ENCODE results near the gene TAF3.

TAF3 gene

DNA sequence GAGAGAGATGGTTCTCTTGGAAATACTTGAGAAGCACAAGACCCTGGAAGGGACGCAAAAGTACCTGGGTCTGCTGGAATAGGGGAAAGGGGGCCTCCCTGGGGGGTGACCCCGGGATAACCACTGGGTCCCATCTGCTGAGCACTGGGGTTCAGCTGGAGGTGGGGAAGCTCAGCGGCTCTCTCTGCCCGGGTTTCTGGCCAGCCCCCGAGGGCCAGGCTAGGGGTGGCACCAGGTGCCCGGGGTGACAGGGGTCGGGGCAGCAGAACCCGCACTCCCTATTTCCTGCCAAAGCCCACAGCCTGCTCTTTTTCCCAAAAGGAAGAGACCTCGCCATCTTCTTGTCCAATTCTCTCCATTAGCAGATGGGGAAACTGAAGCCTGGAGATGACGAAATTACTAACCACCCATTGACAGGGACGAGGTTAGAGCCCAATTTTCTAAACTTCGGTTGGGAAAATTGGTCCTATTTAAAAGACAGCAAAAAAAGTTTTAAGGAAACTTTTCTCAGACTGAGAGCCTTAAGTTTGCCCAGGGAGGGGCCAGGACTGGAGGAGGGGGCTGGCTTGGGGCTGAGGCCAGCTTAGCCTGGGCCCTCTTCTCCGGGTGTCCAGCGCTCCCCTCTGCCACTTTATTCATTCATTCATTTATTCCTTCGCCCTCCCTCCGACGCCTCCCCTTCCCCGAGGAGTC is 218.3 kb downstream of the TAF3 start:
- no peak for DNase-seq

DNA sequence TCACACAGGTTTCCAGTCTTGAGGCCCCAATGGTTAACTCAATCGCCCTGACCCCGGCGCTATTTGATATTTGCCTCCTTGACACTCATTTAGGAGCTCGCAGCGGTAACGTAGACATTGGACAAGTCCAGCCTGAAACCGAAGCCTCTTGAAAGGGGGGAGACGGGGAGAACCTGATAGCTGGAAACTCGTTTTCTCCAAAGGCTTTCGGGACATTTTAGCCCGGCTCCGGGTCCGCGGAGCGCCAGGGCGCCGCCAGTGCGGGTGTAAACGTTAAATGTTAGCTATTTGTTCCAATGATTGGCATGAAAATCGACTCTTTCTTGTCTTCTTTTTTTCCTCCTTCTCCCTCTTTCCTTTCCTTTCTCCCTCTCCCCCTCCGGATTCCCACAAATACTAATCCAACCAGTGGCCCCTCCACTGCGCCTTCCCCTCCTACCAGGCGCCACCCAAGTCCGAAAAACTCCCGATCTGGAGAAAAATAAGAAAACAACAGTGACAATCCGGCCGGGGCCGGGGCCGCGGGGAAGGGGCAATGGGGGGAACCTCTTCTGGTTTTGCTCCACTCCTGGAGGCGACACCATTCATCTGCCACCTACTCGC is 219.0 kb downstream of the TAF3 start:
- no peak for DNase-seq

DNA sequence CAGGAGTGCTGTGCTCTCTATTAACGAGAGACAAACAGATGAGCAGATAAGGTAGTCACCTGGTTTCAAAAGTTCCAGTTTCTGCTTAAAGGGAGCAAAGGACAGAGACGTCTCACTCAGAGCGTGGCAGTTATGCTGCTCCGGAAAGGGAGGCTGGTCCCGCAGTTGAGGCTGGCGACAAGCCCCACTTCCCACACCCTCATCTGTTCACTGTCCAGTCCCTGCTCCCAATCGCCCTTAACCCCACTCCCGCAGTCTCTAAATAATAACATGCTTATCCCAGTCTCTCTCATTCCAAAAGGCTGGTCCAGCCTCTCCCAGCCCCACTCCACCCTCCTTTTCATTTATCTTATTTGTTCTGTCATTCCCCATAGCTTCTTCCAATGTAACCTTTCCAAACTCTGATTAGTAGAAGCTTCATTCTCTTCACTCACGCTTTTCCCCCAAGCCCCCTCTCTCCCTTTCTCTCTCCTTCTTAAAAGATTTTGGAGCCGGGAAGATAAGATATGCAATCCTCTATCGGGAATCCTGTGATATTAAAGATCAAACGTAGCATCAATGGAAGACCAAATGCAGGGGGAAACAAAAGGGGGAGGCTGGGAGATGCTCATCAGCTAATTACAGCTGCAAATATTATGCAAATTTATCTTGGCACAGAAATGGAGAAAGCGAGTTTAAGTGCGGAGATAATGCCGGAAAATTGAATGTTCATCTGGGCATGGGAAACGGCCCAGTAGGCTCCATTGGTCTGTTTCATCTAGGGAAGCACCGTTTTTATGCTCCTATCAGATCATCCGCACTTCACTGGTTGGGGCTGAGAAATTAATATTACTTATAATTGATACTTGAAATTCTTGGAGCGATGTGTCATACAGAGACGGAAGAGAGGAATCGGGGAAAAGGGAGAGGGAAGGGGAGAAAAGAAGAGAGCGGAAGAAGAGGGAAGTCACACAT is 219.9 kb downstream of the TAF3 start:
- no peak for DNase-seq

DNA sequence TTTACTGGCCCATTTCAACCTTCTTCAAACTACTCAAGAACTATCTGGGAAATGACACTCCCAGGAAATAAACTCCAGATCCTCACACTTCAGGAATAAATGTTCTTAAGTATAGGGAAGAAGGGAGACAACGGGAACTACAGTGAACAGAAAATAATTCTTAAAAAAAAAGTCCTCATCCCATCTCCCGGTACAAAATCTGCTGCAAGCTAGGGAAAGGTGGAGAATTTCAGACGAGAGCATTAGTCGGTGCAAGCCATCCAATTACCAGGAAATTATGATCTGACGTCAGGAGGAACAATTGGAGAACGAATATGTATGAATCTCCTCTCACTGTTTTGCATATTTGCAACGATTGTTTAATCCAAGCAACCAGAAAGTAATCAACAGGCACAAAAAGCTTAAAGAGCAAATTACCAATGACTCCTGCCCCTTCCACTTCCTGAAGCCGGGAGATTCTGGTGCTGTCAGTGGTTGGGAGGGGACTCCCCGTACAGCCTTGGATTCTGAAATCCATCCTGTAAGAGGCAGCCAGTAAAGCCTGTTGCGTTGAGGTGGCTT is 221.1 kb downstream of the TAF3 start:
- DNase-seq: no peak

DNA sequence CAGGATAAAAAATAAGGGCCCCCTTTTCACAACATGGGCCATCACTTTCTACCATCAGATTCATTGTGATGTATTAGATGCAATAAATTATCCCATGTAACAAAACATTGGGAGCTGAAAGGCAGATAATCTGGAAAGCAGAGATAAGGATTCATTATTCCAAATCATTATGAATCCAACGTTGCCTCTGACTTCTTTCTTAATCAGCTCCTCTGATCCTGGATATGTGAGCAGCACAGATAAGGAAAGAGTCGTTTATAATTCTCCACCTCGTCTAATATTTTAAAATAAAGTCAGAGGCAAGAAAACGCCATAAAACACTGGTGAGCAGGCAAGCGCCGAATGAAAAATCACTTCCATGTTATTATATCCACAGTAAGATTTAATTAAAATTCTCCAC is 222.3 kb downstream of the TAF3 start:
- no peak for DNase-seq

DNA sequence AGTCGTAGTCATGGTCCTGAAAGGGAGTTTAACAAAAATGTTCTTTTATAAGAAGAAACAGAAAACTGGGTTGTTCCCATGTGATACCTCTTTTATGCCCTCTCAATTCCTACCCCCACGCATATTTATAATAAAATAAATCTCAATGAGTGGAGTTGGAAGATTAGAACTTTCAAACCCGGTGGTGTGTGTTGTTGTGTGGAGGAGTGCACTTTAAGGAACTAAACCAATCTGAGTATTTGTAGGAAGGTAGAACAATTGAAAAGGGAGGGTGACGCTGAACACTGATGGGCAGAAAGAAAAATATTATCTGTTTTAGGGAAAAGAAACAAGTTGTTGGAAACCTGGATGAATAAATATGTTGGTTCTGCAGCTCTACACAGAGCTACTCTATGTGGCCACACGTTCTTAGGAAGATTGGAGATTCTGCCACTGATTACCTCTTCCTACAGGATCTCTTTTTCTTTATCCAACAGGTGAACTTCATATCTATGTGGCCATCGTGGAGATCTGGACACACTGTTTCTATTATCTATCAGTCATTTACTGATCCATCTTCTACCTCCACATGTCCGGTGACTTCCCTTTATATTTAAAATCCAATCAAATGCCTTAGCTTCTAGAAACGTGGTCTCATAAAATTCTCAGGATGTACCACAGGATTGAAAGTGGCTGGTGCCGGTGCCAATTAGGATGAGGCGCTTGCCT is 223.1 kb downstream of the TAF3 start:
- DNase-seq: no peak

DNA sequence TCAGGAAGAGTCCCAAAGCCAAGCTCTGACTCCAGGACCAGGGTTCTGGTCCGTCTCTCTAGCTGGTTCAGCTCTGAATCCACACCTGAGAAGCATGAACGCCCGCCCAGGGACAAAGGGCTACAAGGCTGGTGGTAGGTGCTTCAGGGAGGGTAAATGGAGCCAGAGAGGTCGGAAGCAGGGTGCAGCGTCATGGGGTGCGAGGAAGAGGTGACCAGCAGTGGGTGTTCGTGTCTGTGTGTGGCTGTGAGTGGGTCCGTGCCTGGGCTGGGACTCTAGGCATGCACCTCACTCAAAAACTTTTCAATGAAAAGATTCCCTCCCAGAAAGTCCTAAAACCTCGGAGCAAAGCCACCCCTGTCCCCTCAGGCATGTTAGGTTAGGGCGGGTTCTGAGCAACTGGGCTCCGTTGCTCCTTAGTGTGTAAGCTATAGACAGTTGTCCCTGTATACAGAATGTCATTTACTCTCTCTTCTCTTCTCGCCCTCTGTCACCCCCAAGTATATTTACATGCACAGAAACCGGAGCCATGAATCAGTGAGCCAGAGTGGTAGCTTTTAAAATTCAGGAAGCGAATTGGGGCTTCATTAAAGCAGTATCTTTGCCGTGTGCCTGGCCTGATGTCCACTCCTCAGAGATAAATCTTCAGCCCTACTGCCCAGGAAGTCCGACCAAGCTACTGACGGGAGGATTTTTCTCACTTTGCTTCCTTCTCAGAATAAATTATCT is 223.9 kb downstream of the TAF3 start:
- DNase-seq: no peak

DNA sequence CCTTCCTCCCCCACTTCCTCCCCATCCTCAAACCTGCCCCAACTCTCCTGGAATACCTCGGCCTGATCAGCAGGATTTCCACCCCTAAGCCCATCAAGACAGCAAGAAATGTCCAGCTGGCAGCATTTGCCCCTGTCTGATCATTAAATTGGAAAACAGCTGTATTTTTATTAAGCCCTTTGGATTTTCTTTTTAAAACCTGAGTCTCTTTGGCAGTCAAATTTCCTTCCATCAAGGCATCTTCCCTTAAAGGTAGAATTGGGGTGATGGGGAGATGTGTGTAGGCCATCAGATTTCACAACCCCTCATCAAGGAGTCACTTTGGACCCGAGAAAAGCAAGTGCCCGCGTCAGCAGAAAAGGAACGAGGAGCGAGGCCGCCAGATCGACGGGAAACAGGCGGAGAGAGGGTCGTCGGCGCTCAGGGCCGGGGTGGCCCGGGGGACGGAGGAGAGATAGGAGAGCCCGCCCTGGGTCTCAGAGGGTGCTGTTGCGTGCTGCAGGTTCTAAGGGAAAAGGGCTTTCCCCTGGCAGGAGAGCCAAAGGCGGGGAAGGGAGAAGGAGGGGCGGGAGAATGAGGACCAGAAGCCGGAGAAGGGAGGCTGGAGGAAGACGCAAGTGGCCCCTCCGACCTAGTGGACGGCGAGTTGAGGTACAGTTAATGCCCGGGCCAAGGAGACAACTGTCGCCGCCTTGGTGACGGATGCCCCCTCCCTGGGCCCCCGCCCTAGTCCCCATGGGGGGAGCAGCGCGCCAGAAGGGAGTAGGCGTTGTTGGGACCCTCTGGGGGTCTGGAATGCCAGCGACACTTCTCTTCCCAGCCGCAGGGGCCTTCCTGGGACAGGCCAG is 224.6 kb downstream of the TAF3 start:
- DNase-seq: no peak

DNA sequence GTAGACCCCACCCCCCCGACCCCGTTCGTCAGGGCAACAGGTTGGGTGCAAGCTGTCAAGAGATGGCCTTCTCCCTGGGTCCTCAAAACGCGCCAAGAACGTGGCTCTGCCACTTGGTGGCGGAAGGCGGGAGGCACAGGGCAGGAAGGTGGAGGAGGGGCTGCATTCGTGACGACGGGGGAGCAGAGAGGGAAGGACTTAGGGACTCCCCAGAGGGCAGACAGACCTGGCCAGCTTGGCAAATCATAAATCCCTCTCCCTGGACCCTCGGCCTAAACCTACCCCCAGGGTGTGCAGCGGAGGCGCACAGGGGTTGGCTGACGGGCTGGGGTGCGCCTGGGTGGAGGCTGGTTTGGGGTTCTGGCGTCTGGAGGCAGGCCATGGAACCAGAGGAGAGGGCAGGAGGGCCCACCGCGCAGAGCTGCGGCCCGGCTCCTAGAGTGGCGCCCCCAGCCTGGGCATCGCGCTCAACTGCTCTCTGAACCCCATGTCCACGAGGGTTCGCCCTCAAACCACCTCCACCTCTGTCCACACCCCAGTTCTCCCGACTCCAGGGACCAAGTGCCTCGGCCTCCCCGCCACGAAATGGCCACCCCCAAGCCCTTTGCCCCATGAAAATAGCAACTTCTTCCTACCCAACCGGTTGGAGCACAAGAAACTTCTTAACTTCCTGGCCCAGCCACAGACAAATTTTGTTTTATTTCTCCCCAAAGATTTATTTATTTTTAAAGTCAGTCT is 225.4 kb downstream of the TAF3 start:
- DNase-seq: no peak

DNA sequence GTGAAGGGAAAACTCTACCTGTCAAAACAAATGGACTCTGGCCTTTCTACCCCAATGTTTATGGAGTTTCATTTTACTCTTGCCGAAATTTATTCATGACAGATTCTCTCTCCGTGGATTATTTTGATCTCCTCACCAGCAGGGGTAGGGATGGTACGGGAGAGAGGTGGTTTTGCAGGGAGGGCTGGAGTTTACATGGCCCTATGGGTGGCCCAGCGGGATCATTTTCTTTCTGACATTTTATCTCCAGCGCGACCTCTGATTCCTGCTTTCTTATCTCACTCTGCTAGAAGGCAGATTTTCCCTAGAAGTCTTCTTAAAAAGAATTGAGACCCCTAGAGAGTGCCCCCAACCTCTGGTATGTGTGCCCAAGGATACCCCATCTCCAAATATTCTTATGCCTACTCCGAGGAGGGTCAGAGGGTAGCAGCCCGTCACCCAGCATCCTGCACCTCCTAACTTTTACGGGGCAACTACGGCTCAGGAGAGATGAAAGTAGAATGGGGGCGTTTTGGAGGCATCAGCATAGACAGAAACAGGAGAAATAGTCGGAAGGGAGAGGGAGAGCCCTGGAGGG is 226.1 kb downstream of the TAF3 start:
- DNase-seq: no peak

DNA sequence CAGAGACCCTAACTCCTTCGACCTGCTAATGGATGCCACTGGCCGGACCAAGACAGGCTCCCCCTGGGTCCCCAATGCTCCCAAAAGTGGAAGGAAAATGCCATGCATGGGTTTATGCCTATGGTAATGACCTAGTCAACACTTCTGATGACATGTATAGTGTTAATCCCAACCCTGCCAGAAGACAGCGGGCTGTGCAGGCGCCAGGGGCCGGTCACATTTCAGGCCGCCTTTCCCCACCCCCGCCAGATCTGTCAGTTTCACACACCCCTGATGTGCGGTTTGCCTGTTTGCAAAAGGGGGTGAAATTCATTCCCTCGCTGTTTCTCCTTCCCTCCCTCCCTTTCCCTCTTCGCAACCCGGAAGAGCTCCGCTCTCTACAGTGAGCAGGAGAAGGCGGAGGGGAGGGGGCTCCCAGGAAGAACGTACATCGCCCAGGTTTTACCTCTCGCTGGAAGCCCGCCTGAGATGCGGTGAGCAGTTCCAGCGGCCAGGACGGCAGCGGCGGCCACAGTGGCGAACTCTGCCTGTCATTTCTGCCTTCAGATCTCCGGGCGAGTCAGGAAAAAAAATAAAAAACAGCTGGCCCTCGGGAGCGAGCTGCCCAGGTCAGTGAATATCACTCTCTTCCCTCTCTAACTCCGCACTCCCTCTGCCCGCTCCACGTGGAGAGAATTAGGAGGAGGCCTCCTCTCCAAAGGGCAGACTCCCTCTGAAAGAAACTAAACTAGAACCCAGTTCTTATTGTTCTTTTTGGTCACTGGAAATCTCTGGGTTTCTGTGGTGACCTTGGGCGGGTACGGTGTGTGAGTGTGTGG is 226.8 kb downstream of the TAF3 start:
- no peak for DNase-seq

DNA sequence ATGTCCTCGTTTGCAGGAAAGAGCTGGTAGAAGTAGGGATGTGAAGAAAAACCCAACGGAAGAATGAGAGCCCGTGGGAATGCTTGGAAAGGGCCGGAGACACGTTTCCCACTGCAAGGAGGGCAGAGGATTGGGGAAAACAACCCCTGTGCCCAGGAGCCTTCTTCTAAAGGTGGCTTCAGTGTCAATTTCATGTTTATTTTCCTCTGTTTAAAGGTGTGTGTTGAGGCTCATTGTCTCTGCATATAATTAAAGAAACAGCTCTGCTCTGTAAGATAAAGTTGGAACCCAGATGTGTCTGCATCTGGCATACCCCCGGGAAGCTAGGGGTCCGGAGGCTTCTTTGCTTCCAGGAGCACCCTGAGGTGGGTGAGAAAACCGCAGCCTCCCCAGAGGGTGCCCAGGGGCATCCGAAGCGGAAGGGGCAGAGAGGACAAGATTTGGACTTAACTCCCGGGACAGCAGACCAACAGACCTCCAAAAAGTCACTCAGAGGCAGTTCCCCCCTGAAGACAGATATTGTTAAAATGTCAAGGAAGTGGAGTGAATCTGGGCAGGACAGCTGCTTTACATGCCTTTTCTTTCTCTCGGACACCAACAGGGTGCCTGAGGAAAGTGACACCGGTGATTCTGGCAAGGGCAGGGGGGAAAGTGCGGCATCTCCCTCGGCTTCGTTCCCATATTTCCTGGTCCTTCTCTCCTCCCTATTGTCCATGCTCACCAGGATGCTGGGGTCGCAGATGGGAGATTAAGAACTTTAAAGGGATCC is 227.6 kb downstream of the TAF3 start:
- no peak for DNase-seq

DNA sequence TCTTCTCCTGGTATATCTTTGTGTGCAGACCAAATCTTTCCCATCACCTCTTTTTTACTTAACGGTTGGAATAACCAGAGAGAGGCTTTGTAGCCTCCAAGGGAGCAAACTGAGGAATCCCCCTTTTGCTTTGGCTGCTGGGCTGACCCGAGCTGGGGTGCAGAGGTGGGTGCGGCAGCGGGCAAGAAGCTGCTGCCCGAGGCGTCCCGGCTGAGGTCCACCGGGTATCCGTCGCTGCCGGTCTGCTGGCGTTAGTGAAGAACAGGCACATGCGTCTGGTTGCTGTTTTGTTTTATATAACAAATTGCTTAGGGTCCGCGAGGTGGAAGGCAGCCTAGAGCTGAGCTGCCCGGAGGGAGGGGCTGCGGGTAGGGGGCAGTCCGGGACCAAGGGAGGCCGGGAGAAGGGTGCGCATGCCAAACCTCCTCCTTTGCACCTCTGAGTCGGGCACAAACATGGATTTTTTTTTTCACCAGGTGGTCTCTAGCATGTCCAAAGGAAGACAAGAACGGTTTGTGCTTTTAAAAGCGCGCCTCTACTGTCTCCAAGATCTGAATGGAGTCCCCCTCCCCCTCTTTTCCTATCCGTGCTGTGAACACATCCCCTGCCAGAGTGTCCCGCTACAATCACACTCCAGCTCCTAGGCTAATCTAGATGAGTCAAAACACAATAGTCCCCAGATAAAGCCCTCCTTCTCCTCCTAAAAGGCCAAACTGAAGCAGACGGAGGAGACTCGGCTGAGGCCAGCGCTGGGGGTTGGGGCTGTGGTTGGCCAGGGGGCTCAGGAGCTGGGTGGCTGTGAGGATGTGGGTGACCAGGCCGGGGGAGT is 229.4 kb downstream of the TAF3 start:
- DNase-seq: no peak

DNA sequence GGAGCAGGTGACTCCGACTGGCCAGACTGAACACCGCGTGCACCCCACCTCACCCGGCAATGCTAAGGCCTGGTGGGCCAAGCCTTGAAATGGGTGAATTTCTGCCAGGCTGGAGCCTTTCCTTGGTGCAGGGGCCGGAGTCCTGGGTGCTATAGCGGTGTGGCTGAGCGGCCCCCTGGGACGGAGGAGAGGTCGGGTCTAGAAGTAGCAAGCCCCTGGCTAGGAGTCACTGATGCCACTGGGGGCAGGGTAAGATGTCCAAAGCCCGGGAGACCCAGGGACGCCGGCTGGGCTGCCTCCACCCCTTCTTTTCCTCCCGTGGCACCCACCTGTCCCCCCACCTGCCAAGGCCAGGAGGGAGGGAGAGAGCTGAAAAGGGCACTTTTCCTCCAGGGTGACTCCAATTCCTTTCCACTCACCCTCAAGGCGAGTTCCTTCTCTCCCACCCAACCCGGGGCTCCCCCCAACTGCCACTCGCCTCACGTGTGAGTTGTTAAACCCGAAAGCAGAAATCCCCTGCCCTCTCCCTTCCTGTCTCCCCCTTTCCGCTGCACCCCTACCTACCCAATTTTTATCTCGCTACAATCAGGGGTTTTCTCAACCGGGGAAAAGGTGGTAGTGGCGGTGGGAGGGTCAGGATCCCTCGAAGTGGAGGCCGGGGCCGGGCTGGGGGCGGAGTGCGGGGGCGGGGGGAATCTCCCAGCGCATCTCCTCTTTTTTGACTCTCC is 230.1 kb downstream of the TAF3 start:
- DNase-seq: no peak

DNA sequence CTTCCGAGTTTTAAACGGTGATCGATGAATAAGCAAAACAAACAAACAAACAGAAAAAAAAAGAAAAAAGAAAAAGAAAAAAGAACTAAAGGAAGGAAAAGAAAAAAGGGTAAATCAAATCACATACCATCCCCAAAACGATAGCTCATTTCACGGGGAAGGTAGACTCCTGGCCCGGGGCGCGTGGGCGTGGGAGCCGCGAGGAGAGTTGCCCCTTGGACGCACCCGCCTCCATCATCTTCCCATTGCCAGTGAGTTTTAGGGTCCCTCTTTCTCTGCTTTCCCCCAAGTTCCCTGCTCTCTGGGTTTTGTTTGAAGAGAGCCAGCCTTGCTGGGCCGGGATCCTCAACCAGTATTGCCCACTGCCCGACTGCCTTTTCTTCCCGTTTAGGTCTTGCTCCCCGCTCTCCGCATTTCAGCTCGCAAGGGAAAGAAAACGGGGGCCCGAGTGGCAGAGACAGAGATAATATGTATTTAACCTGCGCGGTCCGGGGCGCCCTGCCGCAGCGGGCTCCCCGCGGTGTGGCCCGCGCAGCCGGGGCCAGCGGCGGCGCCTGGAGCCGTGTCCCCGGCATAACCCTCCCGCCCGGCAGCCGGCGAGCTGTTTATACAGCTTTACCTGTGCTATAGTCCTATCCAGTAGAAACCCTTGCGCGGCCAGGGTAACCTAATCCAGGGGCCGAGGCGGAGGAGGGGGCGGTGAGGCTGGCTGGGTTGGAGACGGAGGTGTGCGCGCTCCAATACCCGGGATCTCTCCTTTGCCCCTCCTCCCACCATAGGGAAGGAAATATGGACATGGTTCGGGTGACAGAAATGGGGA is 230.9 kb downstream of the TAF3 start:
- no peak for DNase-seq
